Embryonic facial prominence (tissue), 1 donor: Measurements from ENCODE around the gene B4GALT6.

Experiments
- DNase-seq: peaks from one replicate; pipeline ENCODE4 v3.0.0-alpha.2; 2016; ENCODE audit errors: extremely low spot score

B4GALT6 gene

GRCh38 chr18:31595121-31595771 lies 89.1 kb downstream of the B4GALT6 start:
- no peak for DNase-seq

GRCh38 chr18:31592506-31593157 lies 91.7 kb downstream of the B4GALT6 start:
- no peak for DNase-seq

GRCh38 chr18:31591628-31592027 lies 92.8 kb downstream of the B4GALT6 start, which contains the start of gene TTR:
TTR (plus strand) TSS chr18:31591877; CDS start chr18:31591903, 26 bp downstream.
- no peak for DNase-seq

- no peak for DNase-seq
Observed at GRCh38 chr18:31591113-31591512, 93.3 kb downstream of the B4GALT6 start.

GRCh38 chr18:31590570-31590969 lies 93.8 kb downstream of the B4GALT6 start:
- no peak for DNase-seq

- no peak for DNase-seq
Observed at GRCh38 chr18:31587529-31587928, 96.9 kb downstream of the B4GALT6 start.

- no peak for DNase-seq
Observed at GRCh38 chr18:31586616-31587015, 97.8 kb downstream of the B4GALT6 start.

GRCh38 chr18:31585991-31586390 lies 98.4 kb downstream of the B4GALT6 start:
- DNase-seq, result no peak

GRCh38 chr18:31583185-31583854 lies 101.1 kb downstream of the B4GALT6 start:
- DNase-seq, result no peak

GRCh38 chr18:31581498-31582197 lies 102.7 kb downstream of the B4GALT6 start:
- DNase-seq, result no peak

- DNase-seq, result no peak
Observed at GRCh38 chr18:31579375-31579774, 105.0 kb downstream of the B4GALT6 start.

GRCh38 chr18:31578126-31578525 lies 106.3 kb downstream of the B4GALT6 start:
- DNase-seq, result no peak

- no peak for DNase-seq
Observed at GRCh38 chr18:31577195-31577594, 107.2 kb downstream of the B4GALT6 start.

- no peak for DNase-seq
Observed at GRCh38 chr18:31576670-31577069, 107.7 kb downstream of the B4GALT6 start.

- no peak for DNase-seq
Observed at GRCh38 chr18:31575515-31576257, 108.7 kb downstream of the B4GALT6 start.

GRCh38 chr18:31574359-31574758 lies 110.0 kb downstream of the B4GALT6 start:
- no peak for DNase-seq
